Measurements from ENCODE around the gene RGS9BP.
"Not testable (repeated sequence)": the region's sequence is repeated elsewhere in the genome, so short reads cannot be mapped to it uniquely, and the experiment has no call there.

The RGS9BP gene

DNA sequence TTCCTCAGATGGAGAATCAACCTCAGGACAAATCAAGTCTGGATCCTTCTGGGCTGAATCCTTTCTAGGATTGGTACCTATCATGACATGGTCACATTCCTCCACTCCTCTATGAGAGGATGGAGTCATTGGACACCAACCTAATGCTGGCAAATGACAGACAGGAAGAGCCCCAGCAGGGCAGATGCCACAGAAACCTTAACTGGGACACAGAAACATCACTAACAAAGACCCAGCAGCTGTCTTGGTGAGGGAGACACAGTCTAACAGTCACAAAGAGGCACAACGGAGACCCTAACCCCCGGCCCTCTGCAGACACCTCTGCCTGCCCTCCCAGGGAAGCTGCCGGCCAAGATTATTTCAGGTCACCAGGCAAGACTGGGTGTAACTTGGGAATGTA is 2.8 kb upstream of the RGS9BP start:
- DNase-seq, result no peak

DNA sequence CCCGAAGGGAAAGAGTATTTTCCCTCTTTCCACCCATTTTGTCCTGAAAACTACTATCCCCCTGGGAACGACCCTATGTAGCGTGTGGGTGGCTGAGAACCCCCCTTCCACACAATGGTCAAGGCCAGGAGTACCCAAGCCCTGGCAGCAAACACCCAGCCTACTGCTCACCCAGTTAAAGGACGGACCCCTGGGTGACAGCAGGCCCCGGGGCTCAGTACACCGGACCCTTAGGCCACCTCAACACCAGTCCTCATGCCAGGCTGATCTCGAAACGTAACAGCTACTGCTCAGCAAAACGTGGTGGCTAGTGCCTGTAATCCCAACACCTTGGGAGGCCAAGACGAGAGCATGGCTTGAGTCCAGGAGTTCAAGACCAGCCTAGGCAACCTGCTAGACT is 2.1 kb upstream of the RGS9BP start:
- DNase-seq, result no peak

DNA sequence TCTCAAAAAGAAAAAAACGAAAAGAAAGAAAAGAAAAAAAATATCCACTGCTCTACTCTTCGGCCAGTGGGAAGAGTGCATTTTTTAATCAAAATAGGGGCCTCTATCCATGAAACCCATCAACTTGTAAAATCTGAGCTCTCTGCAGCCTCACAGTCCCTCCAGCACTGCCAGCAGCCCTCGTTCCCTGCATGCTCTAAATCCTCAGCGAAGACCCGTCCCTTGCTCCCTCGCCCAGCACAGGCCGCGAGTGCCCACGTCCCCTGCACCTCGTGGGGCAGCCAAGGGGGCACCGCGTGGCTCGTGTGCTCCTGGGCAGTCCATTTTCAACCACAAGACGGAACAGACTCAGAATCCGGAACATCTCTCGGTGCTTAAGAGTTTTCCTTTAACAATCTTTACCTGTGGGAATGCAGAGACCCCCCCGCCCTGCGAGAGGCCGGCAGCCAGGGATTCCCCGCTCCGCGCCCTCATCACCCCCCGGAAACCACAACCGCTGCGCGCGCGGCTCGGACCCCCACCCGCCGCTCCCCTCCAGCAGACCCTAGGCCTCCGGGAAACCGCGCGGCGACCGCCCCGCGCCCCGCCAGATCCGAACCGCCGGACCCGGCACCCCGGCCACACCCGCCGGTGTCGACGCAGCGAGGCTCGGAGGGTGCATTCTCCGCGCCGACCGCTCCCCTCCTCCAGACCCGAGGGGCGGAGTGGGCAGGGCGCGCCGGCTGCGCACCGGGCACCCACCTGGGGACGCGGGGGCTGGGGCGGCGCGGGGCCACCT is 1.3 kb upstream of the RGS9BP start:
- DNase-seq, result no peak

DNA sequence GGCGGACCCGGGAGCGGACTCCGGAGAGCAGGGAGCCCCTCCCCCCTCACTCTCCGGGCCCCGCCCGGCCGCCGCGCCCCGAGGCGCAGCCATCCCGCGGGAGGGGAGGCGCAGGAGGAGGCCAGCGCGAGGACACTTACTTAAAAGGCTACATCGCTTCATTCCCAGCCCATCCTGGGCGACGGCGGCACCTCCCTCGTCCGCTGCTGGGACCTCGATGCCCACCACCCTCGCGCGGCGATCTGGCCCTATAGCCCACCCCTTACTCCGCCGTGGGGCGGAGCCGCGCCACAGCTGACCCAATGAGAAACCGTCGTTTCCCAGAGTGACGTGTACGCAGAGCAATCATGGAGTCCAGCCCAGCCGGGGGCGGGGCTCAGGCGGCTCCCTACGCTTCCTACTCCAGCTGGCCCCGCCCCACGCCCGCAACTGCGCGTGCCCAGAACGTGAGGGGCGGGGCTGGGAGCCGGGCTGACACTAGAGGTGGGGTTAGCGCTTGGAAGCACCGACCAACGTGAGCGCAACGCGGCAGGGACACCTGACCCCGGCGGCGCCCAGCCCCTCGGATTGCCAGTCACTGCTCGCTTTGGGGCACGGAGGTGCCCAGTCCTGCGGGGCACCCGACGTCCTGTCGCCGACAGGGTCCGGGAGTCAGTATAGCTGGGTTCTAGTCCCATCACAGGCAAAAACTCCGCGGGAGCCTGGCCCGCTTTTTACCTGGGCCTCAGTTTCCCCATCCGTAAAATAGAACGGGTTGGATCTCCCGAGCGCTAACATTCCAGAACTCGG is 523 bp upstream of the RGS9BP start, which contains the start of gene ANKRD27:
TSS of gene ANKRD27 (minus strand) at position 250 of the 789 bp plus-strand sequence. CDS start 16,165 bp downstream, outside the sequence.
- DNase-seq, result peak; percentile 99

DNA sequence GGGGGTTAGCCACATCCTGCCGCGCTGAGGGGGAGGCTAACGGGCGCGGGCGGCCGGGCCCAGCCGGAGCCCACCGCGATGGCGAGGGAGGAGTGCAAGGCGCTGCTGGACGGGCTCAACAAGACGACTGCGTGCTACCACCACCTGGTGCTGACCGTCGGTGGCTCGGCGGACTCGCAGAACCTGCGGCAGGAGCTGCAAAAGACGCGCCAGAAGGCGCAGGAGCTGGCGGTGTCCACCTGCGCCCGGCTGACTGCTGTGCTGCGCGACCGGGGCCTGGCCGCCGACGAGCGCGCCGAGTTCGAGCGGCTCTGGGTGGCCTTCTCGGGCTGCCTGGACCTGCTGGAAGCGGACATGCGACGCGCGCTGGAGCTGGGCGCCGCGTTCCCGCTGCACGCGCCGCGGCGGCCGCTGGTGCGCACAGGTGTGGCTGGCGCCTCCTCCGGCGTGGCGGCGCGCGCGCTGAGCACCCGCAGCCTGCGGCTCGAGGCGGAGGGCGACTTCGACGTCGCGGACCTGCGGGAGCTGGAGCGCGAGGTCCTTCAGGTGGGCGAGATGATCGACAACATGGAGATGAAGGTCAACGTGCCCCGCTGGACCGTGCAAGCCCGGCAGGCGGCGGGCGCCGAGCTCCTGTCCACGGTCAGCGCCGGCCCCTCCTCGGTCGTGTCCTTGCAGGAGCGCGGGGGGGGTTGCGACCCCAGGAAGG is 692 bp downstream of the RGS9BP start:
- DNase-seq, result no peak

DNA sequence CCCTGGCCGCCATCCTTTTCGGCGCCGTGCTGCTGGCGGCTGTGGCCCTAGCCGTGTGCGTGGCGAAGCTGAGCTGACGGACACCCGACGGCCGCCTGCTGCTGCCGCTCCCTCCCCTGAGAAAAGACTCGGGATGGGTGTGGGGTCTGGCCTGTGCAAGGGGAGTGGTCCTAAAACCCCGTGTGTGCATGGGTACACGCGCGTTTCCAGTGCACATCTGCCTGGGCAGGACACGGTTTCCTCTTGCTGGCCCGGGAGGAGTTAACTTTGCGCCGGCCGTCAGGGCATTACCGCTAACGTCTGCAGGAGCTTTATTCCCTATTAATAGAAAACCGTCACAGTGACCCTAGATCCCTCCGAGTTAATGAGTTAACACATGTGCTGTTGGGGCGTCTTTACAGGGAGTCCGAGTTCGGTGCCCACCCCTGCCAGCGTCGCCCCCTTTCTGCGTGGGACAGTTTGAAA is 1.3 kb downstream of the RGS9BP start:
- DNase-seq, result peak; percentile 29

DNA sequence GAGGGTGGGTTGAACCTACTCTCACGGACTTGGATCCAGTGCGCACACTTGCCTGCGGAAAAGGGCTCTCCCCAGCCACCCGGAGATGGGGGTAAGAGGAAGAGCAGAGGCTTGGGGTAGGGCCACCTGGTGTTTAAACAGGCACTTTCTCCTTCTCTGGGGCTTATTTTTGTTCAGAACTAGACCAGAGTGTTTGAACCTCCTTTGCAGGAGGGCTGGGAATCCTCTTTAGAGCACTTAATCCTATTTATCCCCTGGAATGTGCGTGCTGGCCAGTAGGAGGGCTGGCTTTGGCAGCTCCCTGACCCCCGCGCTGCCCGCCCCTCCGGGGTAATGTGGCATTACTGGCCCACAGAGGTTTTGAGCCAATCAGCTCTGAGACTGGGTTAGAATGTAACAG is 2.0 kb downstream of the RGS9BP start:
- peak; percentile 30 for DNase-seq

DNA sequence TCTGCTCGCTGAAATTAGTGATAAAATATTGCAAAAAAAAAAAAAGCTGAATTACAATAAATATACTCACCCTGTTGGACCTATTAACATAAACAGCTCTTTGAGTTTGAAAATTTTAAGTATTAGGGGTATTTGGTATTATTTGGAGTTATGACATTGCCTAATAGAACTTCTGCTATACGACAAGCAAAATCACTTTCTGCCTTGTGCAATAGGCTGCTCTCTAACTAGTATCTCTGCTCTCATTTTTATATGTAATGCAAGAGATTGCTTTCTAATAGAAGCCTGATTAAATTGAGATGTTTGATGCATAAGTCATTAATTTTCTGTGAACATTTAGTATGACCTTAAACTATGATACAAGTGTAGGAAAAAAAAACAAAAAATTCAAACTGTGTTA is 5.3 kb downstream of the RGS9BP start:
- DNase-seq, result no peak

DNA sequence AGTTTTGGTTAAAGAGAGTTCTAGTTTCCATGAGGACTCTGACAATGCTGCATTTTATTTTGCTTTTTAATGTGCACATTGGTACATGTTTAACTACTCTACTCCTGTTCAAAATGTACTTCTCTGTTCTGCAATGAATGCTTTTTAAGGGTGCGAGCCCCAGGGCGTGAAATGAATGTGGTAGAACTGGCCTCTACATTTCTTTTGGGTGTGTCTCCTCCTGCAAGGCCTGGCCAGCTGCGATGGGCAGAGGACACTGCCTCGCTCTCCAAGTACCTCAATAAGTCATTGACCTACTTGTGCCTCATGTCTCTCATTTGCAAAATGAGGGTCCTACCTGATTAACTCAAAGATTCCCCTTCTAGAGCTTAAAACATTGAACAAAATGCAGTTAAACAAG is 6.7 kb downstream of the RGS9BP start:
- DNase-seq, result no peak

DNA sequence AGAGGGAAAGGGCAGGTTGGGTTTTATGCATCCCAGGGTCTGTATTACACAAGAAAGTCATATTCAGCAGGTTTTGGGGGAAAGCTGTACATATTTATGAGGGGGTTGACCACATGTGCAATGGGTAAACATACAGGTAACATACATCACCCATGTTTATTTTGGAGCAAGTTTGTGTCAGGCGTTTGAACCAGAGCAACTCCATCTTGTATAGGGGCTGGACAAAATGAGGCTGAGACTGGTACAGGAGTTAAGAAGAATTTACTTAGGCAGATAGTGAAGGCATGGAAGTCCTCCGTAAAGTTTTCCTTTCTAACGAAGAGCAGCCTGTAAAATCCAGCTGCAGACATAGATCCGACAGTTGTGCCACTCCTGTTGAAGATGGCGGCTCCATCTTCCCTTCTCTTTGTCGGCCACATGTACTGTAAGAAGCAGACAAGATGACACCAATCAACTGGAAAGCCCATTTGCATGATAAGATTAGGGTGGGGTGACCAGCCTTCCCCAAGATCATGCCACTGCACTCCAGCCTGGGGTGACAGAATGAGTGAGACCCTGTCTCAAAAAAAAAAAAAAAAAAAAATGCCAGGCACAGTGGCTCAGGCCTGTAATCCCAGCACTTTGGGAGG is 11.3 kb downstream of the RGS9BP start:
- DNase-seq, result no peak

DNA sequence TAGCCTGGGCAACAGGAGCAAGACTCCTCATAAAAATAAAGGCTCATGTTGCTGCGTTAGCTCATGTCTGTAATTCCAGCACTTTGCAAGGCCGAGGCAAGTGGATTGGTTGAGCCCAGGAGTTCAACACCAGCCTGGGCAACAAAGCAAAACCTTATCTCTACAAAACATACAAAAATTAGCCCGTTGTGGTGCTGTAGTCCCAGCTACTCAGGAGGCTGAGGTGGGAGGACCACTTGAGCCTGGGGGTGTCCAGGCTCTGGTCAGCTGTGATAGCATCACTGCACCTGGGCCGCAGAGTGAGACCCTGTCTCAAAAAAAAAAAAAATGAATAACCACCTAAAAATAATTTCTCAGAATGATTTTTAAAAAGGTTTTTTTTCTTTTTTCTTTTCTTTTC is 12.0 kb downstream of the RGS9BP start:
- DNase-seq, result no peak

DNA sequence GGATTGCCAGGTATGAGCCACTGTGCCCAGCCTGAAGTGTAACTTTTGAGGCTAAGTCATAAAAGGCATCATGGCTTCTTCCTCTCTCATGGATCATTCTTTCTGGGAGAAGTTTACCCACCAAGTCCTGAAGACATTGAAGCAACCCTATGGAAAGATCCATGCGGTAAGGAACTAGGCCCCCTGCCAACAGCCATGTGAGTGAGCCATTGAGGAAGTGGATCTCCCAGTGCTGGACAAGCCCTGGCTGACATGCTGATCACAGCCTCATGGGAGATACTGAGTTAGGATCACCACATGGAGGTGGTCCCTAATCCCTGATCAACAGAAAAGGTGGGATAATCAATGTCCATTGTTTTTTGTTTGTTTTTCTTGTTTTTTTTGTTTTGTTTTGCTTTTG is 12.7 kb downstream of the RGS9BP start:
- no peak for DNase-seq

DNA sequence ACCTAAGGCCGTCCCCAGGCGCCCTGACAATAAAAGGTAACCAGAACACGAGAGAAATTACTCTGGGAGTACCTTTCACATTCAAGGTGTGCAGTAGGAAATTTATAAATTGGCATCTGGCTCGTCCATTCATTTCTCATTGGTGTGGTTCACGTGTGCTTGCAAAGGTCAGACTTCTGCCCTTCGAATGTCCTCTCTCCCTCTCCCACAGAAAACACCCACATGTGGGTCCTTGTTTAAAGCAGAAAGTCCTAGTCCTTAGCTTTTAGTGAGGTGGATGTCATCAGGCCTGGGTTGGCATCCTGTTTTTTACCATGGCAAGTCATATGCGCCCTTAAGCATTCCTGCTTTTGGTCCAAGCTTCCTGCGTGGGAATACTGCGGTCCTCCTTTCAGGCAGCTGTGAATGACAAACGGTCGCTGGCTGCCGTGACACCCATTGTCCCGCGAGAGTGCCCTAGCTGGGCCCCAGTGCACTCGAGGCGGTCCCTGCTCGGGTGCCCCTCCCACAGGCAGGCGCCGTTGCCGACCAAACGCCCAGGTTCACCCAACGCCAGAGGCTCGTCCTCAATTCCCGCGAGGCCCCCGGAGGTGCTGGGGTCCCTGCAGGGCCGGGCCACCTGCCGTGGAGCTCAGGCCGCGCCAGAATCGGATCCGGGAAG is 15.8 kb downstream of the RGS9BP start, which contains the start of gene NUDT19:
TSS of gene NUDT19 (plus strand) at position 531 of the 661 bp plus-strand sequence. CDS start 140 bp downstream, outside the sequence.
- peak; percentile 84 for DNase-seq

DNA sequence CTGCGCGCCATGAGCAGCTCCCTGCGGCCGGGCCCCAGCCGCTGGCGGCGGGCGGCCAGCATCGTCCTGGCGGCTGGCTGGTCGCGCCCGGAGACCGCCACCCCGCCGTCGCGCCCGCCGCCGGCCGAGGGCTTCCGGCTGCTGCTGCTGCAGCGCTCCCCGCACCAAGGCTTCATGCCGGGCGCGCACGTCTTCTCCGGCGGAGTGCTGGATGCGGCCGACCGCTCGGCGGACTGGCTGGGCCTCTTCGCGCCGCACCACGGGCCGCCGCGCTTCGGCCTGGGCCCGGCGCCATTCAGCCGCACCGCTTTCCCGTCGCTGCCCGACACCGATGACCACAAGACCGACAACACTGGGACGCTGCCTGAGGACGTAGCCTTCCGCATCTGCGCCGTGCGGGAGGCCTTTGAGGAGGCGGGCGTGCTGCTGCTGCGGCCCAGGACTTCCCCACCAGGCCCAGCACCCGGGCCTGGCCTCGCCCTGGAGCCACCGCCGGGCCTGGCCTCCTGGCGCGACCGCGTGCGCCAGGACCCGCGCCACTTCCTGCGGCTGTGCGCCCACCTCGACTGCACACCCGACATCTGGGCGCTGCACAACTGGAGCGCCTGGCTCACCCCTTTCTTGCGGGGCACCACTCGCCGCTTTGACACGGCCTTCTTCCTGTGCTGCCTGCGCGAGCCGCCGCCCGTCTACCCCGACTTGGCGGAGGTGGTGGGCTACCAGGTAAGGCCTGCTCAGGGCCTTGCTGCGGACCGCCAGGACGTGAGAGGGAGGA is 16.5 kb downstream of the RGS9BP start:
- peak; percentile 77 for DNase-seq

DNA sequence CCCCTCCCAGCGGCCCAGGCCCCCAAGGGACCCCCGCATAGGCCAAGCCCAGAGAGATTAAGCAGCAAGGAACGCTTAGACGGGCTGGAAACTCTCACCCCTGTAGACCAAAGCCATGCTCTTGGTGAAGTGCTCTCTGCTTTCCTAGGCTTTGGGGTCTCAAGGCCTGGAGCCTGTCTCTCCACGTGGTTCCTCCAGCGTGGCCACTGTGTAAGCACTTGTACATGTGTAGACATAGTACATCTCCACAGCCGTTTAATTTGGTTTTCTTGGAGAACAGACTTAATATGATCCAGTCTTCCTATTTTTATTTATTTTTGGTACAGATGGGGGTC is 17.0 kb downstream of the RGS9BP start:
- no peak for DNase-seq

DNA sequence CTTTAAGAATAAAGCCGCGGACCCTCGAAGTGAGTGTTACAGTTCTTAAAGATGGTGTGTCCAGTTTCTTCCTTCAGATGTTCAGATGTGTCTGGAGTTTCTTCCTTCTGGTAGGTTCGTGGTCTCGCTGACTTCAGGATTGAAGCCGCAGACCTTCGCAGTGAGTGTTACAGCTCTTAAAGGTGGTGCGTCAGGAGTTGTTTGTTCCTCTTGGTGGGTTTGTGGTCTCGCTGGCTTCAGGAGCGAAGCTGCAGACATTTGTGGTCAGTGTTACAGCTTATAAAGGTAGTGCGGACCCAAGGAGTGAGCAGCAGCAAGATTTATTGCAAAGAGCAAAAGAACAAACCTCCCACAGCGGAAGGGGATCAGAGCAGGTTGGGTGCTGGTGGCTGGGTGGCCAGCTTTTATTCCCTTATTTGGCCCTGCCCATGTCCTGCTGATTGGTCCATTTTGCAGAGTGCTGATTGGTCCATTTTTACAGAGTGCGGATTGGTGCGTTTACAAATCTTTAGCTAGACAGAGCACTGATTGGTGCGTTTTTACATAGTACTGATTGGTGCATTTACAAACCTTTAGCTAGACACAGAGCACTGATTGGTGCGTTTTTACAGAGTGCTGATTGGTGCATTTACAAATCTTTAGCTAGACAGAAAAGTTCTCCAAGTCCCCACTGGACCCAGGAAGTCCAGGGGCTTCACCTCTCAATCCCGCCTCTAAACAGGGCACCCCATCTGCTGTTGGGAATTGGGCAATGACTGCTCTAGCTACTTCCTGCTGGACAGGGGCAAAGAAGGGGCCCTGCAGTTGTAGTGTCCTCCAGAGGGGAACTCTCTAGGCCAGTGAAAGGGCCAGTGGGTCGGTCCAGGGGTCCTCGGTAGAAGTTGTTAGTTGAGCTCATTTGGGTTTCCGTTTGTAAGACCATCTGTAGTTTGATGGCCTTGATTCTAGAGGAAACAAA is 17.8 kb downstream of the RGS9BP start:
- DNase-seq, result not testable (repeated sequence)

DNA sequence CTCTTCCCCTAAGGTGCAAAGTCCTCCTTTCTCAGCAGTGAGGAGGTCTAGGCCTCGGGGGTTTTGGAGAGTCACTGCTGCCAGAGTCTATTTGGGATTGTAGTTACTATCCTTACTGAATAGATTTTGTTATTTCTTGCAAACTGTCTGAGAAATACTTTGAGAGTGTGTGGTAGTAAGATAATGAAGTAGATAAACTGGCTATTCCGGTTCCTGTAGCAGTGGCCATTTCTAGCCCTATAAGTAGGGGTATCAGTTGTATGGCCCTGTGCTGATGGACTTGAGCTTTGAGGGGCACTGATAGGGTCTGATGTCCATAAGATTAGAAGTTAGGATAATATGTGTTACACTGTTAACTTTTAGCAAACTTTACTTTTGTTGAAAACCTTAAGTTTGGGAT is 18.7 kb downstream of the RGS9BP start:
- not testable (repeated sequence) for DNase-seq

DNA sequence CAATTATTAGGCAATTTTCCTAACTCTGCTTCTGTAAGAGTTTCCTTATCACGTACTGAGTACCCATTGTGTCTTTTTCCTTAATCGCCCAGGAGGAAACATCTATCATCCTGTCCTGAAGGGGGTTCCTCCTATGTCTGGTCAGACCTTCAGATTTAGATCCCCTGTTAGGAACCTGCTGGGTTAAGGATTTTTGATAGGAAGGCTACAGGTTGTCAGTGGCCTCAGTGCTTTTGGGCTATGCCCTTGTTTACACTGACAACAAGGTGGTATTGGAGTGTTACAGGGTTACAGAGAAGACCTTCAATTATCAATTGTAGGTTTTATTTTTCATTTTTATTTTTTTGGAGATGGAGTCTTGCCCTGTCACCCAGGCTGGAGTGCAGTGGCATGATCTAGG is 19.2 kb downstream of the RGS9BP start:
- not testable (repeated sequence) for DNase-seq

DNA sequence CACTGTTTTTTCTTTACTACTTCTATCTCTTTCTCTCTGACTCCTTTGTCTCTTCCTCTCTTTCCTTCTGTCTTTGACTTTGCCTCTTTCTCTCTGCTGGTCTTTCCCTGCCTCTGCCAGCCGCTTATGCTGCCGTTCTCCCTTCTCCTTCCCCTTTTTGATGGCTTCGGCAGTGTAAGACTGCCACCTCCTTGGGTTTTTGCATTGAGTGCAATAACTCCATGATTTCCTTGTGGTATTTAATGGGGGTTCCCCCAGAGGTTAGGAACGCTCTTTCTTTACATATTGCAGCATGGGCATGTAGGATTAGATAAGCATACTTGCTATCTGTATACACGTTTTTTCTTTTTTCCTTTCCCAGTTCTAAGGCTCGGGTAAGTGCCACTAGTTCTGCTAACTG is 19.9 kb downstream of the RGS9BP start:
- not testable (repeated sequence) for DNase-seq

DNA sequence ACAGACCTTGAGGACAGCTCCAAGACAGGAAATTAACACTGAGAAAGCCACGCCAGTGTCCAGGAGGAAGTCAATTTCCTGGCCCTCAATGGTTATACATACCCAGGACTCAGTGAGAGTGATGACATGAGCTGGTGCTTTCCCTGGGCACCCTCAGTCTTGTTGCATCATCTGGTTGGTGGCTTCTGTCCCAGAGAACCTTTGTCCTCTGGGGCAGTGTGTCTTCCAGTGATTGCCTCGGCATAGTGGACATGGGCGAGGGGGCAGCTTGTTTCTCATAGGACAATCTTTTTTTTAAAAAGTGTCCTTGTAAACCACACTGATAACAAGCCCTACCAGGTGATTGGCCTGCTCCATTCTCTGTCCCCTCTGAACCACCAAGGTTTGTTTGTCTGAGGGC is 21.1 kb downstream of the RGS9BP start:
- DNase-seq, result not testable (repeated sequence)
